Fibroblast of skin of right quadriceps (primary cell): ENCODE results near the gene MRPL55.

Source experiments
- DNase-seq: peaks from one replicate; pipeline ENCODE4 v3.0.0-alpha.2; 2013

Gene MRPL55

GRCh38 chr1:228066891-228067654 lies 42.0 kb downstream of the MRPL55 start:
- DNase-seq = no peak

- DNase-seq = no peak
Observed at GRCh38 chr1:228066416-228066815, 42.7 kb downstream of the MRPL55 start.

GRCh38 chr1:228065543-228066347 lies 43.4 kb downstream of the MRPL55 start:
- DNase-seq = no peak

- DNase-seq = no peak
Observed at GRCh38 chr1:228064741-228065542, 44.2 kb downstream of the MRPL55 start.

- no peak for DNase-seq
Observed at GRCh38 chr1:228064296-228064695, 44.8 kb downstream of the MRPL55 start.

GRCh38 chr1:228063251-228064191 lies 45.6 kb downstream of the MRPL55 start:
- DNase-seq = no peak

GRCh38 chr1:228062812-228063211 lies 46.3 kb downstream of the MRPL55 start:
- no peak for DNase-seq

GRCh38 chr1:228062085-228062791 lies 46.9 kb downstream of the MRPL55 start:
- no peak for DNase-seq

- DNase-seq = no peak
Observed at GRCh38 chr1:228061411-228062084, 47.6 kb downstream of the MRPL55 start.

GRCh38 chr1:228060458-228061190 lies 48.5 kb downstream of the MRPL55 start:
- DNase-seq = no peak

GRCh38 chr1:228059634-228060457 lies 49.3 kb downstream of the MRPL55 start:
- DNase-seq = peak; percentile 45

GRCh38 chr1:228058949-228059633 lies 50.0 kb downstream of the MRPL55 start:
- DNase-seq = no peak

GRCh38 chr1:228058172-228058948 lies 50.7 kb downstream of the MRPL55 start:
- DNase-seq = no peak
